Tongue (tissue), 3 donors: ENCODE data around the gene GCM1. TPM values are rescaled to one million over a fixed set of nuclear protein-coding genes. Genes with fewer than 3 reads are reported as not detected.
A peak's percentile ranks its signal among the peaks of the same experiment; 100 is the strongest.

ENCODE experiments used
- DNase-seq: peaks from one replicate; pipeline ENCODE4 v3.0.0-alpha.2; 2015
- small RNA-seq: library from RNA; depleted of rRNA; stranded (forward); fragments of <200 nt; gene quantifications from one replicate; pipeline ENCODE3, GENCODE V24; 2014; ENCODE audit warnings: low replicate concordance
- total RNA-seq: library from RNA; depleted of rRNA; stranded (reverse); fragments of >200 nt; gene quantifications from one replicate; pipeline ENCODE4 v1.2.3, GENCODE V29; 2014

GCM1 gene
- total RNA-seq, 1 donor from 2014 or later: not detected

DNA sequence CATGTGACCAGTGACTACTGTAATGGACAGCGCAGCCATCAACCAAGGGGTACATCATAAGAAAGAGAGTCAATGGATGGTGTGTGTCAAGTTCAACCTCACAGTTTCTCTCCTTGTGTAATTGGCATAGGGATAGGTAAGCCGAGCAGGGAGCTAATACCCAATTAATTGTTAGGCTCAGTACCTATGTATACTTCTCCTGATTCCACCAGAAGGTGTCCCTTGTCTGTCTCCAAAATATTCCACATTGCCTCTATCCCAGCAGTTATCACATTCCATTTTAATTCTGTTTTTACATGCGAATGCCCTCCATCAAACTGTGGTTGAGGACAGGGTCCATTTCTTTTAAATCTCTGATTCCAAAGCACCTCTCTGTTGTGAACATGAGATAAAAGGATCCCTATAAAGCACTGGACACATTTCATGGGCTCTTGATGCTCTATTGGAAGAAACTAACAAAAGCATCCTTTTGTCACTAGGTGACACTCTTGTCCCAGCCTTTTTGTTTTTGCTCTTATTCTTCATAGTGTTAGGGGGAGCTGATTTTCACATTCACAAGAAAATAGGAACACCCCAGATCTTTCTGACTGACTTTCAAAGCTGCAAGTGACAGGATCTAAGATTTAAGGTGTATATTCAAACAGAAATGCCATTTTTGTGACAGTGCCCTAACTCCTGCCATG, 44.5 kb downstream of the GCM1 start:
- DNase-seq: peak; percentile 10

DNA sequence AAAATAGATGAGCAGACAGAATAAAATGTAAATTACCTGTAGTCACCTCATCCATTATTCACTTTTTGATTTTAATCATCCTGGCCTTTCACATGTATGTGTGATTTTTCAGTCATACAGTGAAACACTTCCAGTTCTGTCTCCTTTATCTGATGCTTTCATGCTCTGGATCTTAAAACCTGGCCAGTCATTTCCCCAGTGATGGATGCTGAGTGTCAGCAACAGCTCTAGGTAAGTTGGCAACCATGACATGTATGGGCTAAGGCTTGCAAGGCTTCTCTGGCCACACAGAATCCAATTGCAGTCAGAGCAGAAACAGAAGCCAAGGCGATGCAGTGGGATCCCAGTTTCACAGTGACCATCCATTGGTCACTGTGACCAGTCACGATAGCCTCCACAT, 47.6 kb downstream of the GCM1 start:
- no peak for DNase-seq

GRCh38 chr6:53100561-53100960, 48.1 kb downstream of the GCM1 start:
- no peak for DNase-seq

- no peak for DNase-seq
Observed at GRCh38 chr6:53095716-53096115, 52.9 kb downstream of the GCM1 start.

- no peak for DNase-seq
Observed at GRCh38 chr6:53095270-53095669, 53.4 kb downstream of the GCM1 start.

DNA sequence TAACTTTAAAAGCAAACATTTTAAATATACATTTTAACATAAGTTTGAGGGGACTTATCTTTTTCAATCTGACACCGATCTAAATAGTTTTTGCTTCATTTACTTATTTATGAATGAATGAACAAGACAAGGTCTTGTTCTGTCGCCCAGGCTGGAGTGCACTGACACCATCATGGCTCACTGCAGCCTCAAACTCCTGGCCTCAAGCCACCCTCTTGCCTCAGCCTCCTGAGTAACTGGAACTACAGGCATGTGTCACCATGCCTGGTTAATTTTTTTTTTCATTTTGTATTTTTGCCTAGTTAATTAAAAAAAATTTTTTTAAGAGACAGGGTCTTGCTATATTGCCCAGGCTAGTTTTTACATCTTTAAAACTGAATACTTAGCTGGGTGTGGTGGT, 58.1 kb downstream of the GCM1 start:
- DNase-seq: no peak

- DNase-seq: no peak
Observed at GRCh38 chr6:53089948-53090347, 58.7 kb downstream of the GCM1 start.

DNA sequence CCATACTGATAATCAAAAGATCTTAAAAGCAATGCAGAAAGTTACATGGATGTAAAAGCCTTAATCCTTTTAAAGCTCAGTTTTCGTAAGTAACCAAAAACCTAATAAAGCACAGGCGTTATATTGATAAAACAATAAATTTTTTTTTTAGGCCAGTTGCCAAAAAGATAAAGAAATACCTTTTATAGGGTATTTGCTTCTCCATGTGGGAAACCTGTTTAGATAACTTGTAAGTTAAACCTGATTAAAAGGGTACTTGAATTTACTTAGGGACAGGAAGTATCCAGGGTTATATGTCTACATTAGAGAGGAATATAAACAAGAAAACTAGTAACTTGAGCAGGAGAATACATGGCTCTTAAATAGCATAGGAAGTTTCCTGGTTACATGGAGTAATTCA, 62.3 kb downstream of the GCM1 start:
- DNase-seq: no peak

GRCh38 chr6:53080813-53081212, 67.8 kb downstream of the GCM1 start:
- no peak for DNase-seq

Small RNA genes lying within 50 kb of the gene (small RNA-seq; reads per million reads assigned to genes)
- not detected for gene RN7SL244P
- not detected for gene RNU6-464P

Other genes with a start within 250 kb of the GCM1 start
- not detected for gene GSTA3, start 239.1 kb downstream of the GCM1 start, total RNA-seq
- gene GSTA4, start 153.6 kb downstream of the GCM1 start, total RNA-seq: 51.9 TPM
- 14.2 TPM for gene CILK1, start 87.0 kb downstream of the GCM1 start, total RNA-seq
- 38.2 TPM for gene FBXO9, start 83.4 kb downstream of the GCM1 start, total RNA-seq
- 39.5 TPM for gene ELOVL5, start 200.1 kb upstream of the GCM1 start, total RNA-seq